Cardiac septum (tissue), 1 donor: ENCODE data around the gene TBX5. TPM values are rescaled to one million over a fixed set of nuclear protein-coding genes. Genes with fewer than 3 reads are reported as not detected.

Source experiments
- DNase-seq: peaks from one replicate; pipeline ENCODE4 v3.0.0-alpha.2; 2020; ENCODE audit warnings: low spot score
- intact Hi-C: fragments of 100-400 bp; cut with DNase I; formaldehyde crosslinking; loops from one replicate; pipeline ENCODE4 v1.14.0; 2022
- long read RNA-seq: library from polyadenylated mRNA; unstranded; transcript quantifications from one replicate; pipeline ENCODE4 v2.0.0, GENCODE V29; 2021
- total RNA-seq: library from RNA; stranded (reverse); fragmentation: NEBNext Ultra II Directional; extraction: Animal tissue kit (Norgen Biotek cat#: 25700); gene quantifications from one replicate; pipeline ENCODE4 v1.2.1, GENCODE V29; 2021
- donor health status: DM: no; HTN: no; CAD: no.

Gene TBX5
- total RNA-seq = 34.6 TPM
- long read RNA-seq, transcript TBX5-203 (9 exons, 2,203 nt) = major isoform, 14 of 35 reads
- long read RNA-seq, partial matches to known transcripts = 8 of 35 reads
- long read RNA-seq, other reads (novel, unspliced or antisense) = 12 of 35 reads

- DNase-seq = no peak
- intact Hi-C loops = no loop called here
These were observed at the start of gene TBX5 for GRCh38 chr12:114405519-114406271. Gene TBX5, minus strand, starts transcription at chr12:114406144. Its CDS starts 2,246 bp downstream, at chr12:114403898.

- intact Hi-C loops = no loop called here
These were observed 45.7 kb upstream of the TBX5 start for GRCh38 chr12:114451657-114452056.

GRCh38 chr12:114450515-114451300 lies 44.8 kb upstream of the TBX5 start:
- DNase-seq = no peak
- intact Hi-C loops = no loop called here

More at GRCh38 chr12:114451657-114452056, 45.7 kb upstream of the TBX5 start:
- DNase-seq = no peak

- intact Hi-C loops = no loop called here
These were observed 44.1 kb upstream of the TBX5 start for GRCh38 chr12:114450019-114450418.

GRCh38 chr12:114448618-114448933 lies 42.6 kb upstream of the TBX5 start:
- DNase-seq = peak; percentile 75

More at GRCh38 chr12:114450019-114450418, 44.1 kb upstream of the TBX5 start:
- no peak for DNase-seq

DNA sequence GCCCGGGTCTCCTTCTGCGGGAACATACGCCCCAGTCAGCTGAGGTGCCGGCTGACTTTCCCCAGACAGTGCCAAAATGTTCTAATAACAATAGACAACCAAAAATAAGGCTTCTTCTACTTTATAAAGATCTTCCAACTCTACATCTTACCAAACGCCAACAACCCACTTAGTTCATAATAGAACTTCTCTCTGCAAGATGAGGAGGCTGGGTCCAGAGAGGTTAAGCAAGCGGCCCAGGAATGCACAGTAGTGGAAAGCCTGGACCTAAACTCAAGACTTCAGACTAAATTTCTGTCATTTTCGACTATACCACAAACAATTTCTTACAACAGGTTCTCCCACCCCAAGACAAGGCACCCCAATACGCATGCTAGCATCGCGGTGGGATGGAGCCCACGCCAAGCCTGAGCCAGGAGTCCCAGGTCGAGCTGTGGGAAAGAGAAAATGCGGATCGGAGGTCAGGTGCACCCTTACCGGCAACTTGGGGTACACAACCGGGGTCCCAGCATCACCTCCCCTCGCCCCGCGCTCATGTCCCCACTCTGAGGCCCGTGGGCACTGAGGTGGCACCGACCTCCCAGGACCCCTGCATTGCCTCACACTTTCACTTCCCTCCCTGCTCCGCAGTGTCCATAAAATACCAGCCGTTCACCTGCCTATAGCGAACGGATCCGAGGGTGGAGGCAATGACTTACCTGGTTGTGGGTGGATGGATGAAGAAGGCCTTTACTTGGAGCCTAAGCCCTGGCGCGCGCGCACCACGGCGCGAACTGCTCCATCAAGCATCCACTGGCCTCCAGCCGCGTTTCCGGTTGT lies 42.1 kb upstream of the TBX5 start:
- no peak for DNase-seq
- intact Hi-C loops = loop anchor here (5.0 kb wide), 1 partner anchor 46 kb away; no protein-coding TSS in a partner anchor

More at GRCh38 chr12:114448618-114448933, 42.6 kb upstream of the TBX5 start:
- intact Hi-C loops = loop anchor here (5.0 kb wide), 1 partner anchor 46 kb away; no protein-coding TSS in a partner anchor

DNA sequence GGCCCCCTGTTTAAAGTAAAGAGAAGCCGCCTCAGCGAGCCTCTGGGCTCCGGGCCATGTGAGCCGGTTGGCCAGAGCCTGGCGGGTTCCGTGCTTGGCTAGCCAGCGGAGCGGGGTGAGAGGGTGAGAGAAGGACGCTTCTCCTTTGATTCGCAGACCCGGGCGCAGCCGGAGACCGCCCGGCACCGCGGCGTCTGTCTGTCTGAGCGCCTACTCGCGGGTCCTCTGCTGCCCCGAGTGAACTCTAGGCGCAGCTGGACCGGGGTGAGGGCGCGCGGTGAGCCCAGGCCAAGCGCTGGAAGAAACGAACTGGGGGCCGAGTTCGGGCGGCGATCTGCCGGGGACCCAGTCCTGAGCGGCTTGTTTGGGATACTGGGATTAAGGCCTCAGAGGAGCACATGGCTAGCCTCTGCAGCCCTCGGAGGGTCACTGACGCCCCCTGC lies 41.4 kb upstream of the TBX5 start:
- intact Hi-C loops = loop anchor here (5.0 kb wide), 1 partner anchor 45 kb away; no protein-coding TSS in a partner anchor
- DNase-seq = no peak

DNA sequence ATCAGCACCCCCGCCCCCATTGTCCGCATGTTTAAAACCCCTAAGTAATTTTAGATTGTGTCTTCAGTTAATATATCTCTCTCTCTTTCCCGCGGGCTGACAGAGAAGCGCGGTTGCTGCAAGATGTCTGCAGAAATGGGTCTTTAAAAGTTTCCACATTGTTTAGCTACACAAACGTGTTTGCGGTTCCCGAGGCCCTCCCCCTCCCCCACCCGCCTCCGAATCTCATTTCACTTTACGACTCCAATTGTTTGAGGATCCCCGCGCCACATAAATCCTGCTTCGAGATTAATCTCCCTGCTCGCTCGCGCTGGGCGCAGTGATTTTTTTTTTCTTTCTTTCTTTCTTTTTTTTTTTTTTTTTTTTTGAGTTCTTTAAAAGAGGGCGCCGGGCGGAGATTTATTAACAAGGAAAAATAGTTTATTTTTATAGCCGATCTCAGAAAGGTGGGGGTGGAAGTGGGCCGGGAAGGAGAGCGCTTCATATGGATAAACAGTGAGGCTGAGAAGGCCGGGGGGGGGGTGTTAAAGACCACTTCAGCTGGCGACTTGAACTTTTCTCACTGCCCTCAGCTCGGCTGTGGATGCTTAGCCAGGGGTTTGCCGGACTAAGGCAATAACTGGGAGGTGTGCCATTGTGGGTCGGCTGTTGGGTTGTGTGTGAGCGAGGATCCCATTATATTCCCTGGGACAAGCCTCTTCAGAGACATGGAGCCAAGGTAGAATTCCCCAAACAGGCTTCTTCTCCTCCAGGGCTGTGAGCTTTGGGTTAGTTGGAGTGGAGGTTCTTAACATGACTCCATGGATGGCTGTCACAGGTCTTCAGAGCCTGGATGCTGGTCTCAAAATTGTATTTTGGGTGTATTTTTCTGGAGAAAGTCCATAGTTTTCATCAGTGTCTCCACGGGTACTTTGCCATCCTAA lies 39.7 kb upstream of the TBX5 start:
- intact Hi-C loops = loop anchor here (5.0 kb wide), 1 partner anchor 43 kb away; no protein-coding TSS in a partner anchor
- DNase-seq = no peak

DNA sequence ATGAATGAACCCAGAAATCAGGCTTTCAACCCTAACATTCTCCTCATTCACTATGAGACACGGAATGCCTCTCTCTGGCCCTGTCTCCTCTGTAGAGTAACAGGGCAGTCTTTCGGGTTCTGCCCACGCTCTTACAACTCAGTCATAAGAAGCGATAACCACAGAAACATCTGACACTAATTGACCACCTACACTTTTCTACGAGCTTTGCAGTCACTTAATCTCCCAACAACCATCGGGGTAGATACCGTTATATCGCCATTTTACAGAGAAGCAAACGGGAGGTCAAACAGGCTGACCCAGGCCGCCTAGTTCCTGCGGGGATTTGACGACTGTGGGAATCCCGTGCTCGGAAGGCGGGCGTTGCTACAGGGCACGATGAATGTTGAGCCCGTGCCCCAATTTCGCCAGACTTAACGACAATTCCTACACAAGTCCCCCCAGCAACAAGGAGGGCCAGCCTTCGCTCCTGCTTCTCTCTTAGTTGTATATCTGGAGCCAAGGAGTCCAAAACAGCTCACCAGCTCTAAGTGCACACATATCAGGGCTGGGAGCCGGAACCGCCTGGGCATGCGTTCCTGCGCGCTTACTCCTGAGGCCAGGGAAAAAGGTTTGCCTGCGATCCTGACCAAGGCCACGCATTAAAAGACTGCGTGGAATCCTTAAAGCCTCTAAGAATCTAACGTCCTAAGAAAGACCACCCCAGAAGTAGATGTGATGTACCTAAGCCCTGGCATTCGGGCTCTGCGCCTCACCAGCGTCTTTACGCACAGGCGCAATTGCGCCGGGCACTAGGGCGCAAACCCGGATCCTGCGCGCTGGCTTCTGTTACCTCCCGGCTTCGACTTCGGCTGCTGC lies 38.7 kb upstream of the TBX5 start:
- intact Hi-C loops = loop anchor here (5.0 kb wide), 1 partner anchor 42 kb away; no protein-coding TSS in a partner anchor
- no peak for DNase-seq

GRCh38 chr12:114443607-114444421 lies 37.9 kb upstream of the TBX5 start:
- DNase-seq = no peak
- intact Hi-C loops = no loop called here

GRCh38 chr12:114442578-114442977 lies 36.6 kb upstream of the TBX5 start:
- intact Hi-C loops = no loop called here

DNA sequence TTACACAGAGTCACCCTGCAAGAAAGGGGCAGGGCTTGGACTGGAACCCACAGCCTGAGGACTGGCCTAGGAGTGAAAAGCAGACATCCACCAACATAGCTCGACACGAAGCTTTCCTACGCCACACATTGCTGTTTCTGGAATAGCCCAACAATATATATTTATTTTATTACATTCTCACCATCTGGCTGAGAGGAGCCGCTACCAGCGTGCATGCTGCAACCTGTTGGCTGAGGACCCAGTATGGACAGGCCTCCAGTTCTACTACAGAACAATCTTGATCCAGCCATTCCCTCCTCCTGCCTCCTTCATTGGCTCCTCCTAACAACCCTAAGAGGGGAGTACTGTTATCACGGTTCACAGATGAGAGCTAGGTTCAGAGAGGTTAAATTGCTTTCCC lies 35.6 kb upstream of the TBX5 start:
- intact Hi-C loops = no loop called here

More at GRCh38 chr12:114442578-114442977, 36.6 kb upstream of the TBX5 start:
- DNase-seq = no peak

DNA sequence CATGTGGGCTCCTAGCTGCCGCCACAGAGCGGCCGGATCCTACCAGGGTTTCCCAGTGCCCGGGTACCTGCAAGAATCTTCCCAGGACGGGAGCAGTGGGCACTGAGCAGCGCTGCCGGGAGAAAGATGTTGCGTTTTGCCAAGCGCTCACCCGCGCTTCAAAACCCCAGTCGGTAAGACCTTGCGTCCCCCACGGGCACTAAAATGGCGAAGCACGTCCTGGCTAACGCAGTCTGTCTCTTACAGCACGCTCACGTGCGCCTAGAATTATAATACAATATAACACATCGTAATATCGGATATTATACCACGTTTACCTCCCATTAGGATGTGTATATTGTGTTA lies 35.1 kb upstream of the TBX5 start:
- no peak for DNase-seq
- intact Hi-C loops = no loop called here

More for the DNA sequence above, 35.6 kb upstream of the TBX5 start:
- no peak for DNase-seq

DNA sequence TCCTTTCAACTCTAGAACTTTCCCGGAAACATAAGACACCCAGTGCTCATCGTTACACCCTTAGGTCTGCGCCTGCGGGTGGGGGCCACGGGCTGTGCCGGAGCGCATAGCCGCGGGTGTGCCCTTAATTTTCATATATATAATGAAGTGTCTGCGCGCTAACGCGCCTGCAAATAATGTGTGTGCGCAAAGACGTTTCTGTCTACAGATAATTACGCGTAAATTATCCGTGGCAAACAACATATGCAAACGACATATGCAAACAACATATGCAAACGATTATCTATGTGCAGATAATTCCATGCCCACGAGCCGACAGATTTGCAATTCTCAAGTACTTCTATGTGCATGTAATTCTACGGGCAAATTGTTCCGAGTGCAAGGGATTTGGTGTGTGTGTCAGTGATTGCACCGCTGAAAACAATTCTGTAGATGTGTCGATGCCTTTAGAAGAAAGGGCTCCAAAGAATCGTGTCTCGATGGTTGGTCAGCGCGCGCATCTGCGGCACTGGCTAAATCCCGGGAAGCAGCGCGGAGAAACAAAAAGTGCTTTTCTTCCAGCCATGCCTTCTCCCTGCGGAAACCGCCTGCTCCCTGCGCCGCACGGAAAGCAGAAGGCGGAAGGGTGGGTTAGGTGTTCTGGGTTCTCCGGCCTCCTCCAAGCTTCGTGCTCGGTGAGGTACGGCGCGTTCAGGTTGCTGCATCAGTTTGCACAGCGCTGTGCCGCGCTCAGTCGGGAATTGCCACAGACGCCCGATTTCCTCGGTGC lies 34.5 kb upstream of the TBX5 start:
- intact Hi-C loops = no loop called here

GRCh38 chr12:114439817-114440216 lies 33.9 kb upstream of the TBX5 start:
- intact Hi-C loops = no loop called here
- DNase-seq = no peak

More for the DNA sequence above, 34.5 kb upstream of the TBX5 start:
- DNase-seq = no peak

GRCh38 chr12:114439261-114439683 lies 33.3 kb upstream of the TBX5 start:
- intact Hi-C loops = no loop called here
- DNase-seq = no peak
